WTC11 (cell line): ENCODE results near the gene DDIT4.

Source experiments
- CBFB ChIP-seq: sonication (generic); formaldehyde crosslinking; IDR thresholded peaks from 2 replicates; pipeline ENCODE4 v1.8.1; 2022; ENCODE audit warnings: mild to moderate bottlenecking, low read depth, missing genetic modification reagents
- FOXK1 ChIP-seq: sonication (generic); formaldehyde crosslinking; IDR thresholded peaks from 2 replicates; pipeline ENCODE4 v1.8.0; 2022; ENCODE audit warnings: mild to moderate bottlenecking, moderate library complexity, missing genetic modification reagents
- FOXP1 ChIP-seq: sonication (generic); formaldehyde crosslinking; IDR thresholded peaks from 2 replicates; pipeline ENCODE4 v1.8.0; 2022; ENCODE audit warnings: missing genetic modification reagents, mild to moderate bottlenecking, moderate library complexity, borderline replicate concordance
- JUN ChIP-seq: sonication (generic); formaldehyde crosslinking; IDR thresholded peaks from 2 replicates; pipeline ENCODE4 v1.8.0; 2023; ENCODE audit warnings: mild to moderate bottlenecking, missing genetic modification reagents
- NR2C2 ChIP-seq: sonication (generic); formaldehyde crosslinking; IDR thresholded peaks from 2 replicates; pipeline ENCODE4 v1.8.0; 2022; ENCODE audit warnings: mild to moderate bottlenecking, missing genetic modification reagents
- RELA ChIP-seq: sonication (generic); formaldehyde crosslinking; IDR thresholded peaks from 2 replicates; pipeline ENCODE4 v1.8.1; 2022; ENCODE audit warnings: missing genetic modification reagents, mild to moderate bottlenecking, borderline replicate concordance
- TF ChIP-seq, protein P1 (sequence below): sonication (generic); formaldehyde crosslinking; IDR thresholded peaks from 2 replicates; pipeline ENCODE4 v1.8.0; 2022; ENCODE audit warnings: mild to moderate bottlenecking, missing genetic modification reagents
- TF ChIP-seq, protein P2 (sequence below): sonication (generic); formaldehyde crosslinking; IDR thresholded peaks from 2 replicates; pipeline ENCODE4 v1.8.1; 2022; ENCODE audit warnings: low read depth, mild to moderate bottlenecking, moderate library complexity, missing genetic modification reagents, borderline replicate concordance
- TF ChIP-seq, protein P3 (sequence below): fragments of 200-600 bp; IDR thresholded peaks from 2 replicates; pipeline ENCODE4 v1.8.0; 2022; ENCODE audit warnings: antibody characterized with exemption
- TF ChIP-seq, protein P4 (sequence below): sonication (generic); formaldehyde crosslinking; IDR thresholded peaks from 2 replicates; pipeline ENCODE4 v1.8.1; 2022; ENCODE audit warnings: mild to moderate bottlenecking, moderate library complexity, missing genetic modification reagents
- TF ChIP-seq, protein P5 (sequence below): fragments of 250-450 bp; sonication (Bioruptor Pico); IDR thresholded peaks from 2 replicates; pipeline ENCODE4 v2.1.2; 2022; ENCODE audit warnings: mild to moderate bottlenecking, moderate library complexity
- TF ChIP-seq, protein P6 (sequence below): sonication (generic); formaldehyde crosslinking; IDR thresholded peaks from 2 replicates; pipeline ENCODE4 v1.8.1; 2023; ENCODE audit warnings: mild to moderate bottlenecking, missing genetic modification reagents

DNA sequence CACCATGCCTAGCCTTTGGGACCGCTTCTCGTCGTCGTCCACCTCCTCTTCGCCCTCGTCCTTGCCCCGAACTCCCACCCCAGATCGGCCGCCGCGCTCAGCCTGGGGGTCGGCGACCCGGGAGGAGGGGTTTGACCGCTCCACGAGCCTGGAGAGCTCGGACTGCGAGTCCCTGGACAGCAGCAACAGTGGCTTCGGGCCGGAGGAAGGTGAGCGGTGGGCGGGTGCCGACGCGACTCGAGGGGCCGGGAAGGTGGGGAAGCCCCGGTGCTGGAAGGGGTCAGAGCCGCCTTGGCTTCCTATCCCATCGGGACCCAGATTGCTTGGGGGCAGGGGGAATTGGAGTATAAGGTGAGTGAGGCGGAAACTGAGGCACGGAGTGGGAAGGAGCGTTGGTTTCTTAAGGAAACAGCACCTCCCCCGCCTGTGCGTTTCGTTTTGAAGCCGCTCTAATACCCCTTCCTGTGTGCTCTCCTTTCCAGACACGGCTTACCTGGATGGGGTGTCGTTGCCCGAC, 547 bp downstream of the DDIT4 start:
- TF ChIP-seq, protein P1, sequence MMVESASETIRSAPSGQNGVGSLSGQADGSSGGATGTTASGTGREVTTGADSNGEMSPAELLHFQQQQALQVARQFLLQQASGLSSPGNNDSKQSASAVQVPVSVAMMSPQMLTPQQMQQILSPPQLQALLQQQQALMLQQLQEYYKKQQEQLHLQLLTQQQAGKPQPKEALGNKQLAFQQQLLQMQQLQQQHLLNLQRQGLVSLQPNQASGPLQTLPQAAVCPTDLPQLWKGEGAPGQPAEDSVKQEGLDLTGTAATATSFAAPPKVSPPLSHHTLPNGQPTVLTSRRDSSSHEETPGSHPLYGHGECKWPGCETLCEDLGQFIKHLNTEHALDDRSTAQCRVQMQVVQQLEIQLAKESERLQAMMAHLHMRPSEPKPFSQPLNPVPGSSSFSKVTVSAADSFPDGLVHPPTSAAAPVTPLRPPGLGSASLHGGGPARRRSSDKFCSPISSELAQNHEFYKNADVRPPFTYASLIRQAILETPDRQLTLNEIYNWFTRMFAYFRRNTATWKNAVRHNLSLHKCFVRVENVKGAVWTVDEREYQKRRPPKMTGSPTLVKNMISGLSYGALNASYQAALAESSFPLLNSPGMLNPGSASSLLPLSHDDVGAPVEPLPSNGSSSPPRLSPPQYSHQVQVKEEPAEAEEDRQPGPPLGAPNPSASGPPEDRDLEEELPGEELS (CRISPR knock-in tag) = no peak; the same call in 1 of the 2 replicates
- peak; percentile 9; the same call in 1 of the 2 replicates for TF ChIP-seq FOXP1 (CRISPR knock-in tag)
- TF ChIP-seq, protein P2, sequence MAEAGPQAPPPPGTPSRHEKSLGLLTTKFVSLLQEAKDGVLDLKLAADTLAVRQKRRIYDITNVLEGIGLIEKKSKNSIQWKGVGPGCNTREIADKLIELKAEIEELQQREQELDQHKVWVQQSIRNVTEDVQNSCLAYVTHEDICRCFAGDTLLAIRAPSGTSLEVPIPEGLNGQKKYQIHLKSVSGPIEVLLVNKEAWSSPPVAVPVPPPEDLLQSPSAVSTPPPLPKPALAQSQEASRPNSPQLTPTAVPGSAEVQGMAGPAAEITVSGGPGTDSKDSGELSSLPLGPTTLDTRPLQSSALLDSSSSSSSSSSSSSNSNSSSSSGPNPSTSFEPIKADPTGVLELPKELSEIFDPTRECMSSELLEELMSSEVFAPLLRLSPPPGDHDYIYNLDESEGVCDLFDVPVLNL (CRISPR knock-in tag) = no peak
- no peak for TF ChIP-seq NR2C2 (CRISPR knock-in tag)
- TF ChIP-seq RELA (CRISPR knock-in tag) = no peak
- TF ChIP-seq FOXK1 = no peak
- TF ChIP-seq, protein P3, sequence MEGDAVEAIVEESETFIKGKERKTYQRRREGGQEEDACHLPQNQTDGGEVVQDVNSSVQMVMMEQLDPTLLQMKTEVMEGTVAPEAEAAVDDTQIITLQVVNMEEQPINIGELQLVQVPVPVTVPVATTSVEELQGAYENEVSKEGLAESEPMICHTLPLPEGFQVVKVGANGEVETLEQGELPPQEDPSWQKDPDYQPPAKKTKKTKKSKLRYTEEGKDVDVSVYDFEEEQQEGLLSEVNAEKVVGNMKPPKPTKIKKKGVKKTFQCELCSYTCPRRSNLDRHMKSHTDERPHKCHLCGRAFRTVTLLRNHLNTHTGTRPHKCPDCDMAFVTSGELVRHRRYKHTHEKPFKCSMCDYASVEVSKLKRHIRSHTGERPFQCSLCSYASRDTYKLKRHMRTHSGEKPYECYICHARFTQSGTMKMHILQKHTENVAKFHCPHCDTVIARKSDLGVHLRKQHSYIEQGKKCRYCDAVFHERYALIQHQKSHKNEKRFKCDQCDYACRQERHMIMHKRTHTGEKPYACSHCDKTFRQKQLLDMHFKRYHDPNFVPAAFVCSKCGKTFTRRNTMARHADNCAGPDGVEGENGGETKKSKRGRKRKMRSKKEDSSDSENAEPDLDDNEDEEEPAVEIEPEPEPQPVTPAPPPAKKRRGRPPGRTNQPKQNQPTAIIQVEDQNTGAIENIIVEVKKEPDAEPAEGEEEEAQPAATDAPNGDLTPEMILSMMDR = no peak
- TF ChIP-seq, protein P4, sequence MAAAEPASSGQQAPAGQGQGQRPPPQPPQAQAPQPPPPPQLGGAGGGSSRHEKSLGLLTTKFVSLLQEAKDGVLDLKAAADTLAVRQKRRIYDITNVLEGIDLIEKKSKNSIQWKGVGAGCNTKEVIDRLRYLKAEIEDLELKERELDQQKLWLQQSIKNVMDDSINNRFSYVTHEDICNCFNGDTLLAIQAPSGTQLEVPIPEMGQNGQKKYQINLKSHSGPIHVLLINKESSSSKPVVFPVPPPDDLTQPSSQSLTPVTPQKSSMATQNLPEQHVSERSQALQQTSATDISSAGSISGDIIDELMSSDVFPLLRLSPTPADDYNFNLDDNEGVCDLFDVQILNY = no peak
- no peak for TF ChIP-seq JUN (CRISPR knock-in tag)
- TF ChIP-seq, protein P5, sequence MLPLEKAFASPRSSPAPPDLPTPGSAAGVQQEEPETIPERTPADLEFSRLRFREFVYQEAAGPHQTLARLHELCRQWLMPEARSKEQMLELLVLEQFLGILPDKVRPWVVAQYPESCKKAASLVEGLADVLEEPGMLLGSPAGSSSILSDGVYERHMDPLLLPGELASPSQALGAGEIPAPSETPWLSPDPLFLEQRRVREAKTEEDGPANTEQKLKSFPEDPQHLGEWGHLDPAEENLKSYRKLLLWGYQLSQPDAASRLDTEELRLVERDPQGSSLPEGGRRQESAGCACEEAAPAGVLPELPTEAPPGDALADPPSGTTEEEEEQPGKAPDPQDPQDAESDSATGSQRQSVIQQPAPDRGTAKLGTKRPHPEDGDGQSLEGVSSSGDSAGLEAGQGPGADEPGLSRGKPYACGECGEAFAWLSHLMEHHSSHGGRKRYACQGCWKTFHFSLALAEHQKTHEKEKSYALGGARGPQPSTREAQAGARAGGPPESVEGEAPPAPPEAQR (CRISPR knock-in tag) = no peak
- TF ChIP-seq CBFB (CRISPR knock-in tag) = no peak
- TF ChIP-seq, protein P6, sequence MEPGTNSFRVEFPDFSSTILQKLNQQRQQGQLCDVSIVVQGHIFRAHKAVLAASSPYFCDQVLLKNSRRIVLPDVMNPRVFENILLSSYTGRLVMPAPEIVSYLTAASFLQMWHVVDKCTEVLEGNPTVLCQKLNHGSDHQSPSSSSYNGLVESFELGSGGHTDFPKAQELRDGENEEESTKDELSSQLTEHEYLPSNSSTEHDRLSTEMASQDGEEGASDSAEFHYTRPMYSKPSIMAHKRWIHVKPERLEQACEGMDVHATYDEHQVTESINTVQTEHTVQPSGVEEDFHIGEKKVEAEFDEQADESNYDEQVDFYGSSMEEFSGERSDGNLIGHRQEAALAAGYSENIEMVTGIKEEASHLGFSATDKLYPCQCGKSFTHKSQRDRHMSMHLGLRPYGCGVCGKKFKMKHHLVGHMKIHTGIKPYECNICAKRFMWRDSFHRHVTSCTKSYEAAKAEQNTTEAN (CRISPR knock-in tag) = no peak
